ENCODE results near the gene MAFF. TPM values are rescaled to one million over a fixed set of nuclear protein-coding genes. Genes with fewer than 3 reads are reported as not detected.

MAFF gene
- total and polyA plus RNA-seq, 9 of the 15 experiments (the other 6 are each of a cell fraction or from before 2014, with no cell fraction given): 0.51 to 8.0 (median 5.4) TPM

- TF ChIP-seq ZFX (CRISPR knock-in tag; IDR thresholded peaks at IDR 0.05): peak; percentile 28
- no peak for TF ChIP-seq HMG20B (CRISPR knock-in tag; IDR thresholded peaks at IDR 0.05)
- no peak for TF ChIP-seq MED1 (CRISPR knock-in tag; IDR thresholded peaks at IDR 0.05; ENCODE audit: borderline replicate concordance)
- no peak for TF ChIP-seq BRF1 (IDR thresholded peaks at IDR 0.05; ENCODE audit: borderline replicate concordance, extremely low read depth, insufficient read length)
- no peak for TF ChIP-seq NEUROD1 (IDR thresholded peaks at IDR 0.05; ENCODE audit: borderline replicate concordance, low read depth, low read length, partially characterized antibody)
- TF ChIP-seq ZNF766 (CRISPR knock-in tag; conservative IDR thresholded peaks at IDR 0.05): 0 out of 2 replicates have a peak, but pooled peaks have one; percentile 41
These were observed 12.7 kb downstream of the MAFF start (continued) for GRCh38 chr22:38214302-38215056.

GRCh38 chr22:38215156-38216038 lies 13.6 kb downstream of the MAFF start:
- Histone ChIP-seq H3K9ac (ENCODE audit: insufficient read depth in 1 of 2, low read depth in 2 of 2, low read length in 2 of 2) (peak overlapping the region in 1 of 2 experiments; percentile 76; a peak in 1 of 4 replicates), H3K4me1 (replicated peaks in 1 of 2; ENCODE audit: control insufficient read depth in 2 of 2, insufficient read depth in 2 of 2, low read length in 2 of 2) (peaks cover 10 to 31% of the 10 kb centered on the region in 2 experiments; a peak in 4 of 5 replicates), H3K36me3 (ENCODE audit: control insufficient read depth, insufficient read depth, low read length) (peaks cover 2% of the 10 kb centered on the region; the same call in 1 of the 3 replicates), H3K4me3 (no peak overlapping the region), H4K20me1 (replicated peaks; ENCODE audit: control insufficient read depth, insufficient read depth, low read length) (0 out of 2 replicates have a peak, but pooled peaks cover 9% of the 10 kb centered on the region), H3K79me2 (ENCODE audit: control insufficient read depth, insufficient read depth, low read length) (peaks cover 4% of the 10 kb centered on the region; the same call in 1 of the 3 replicates), H3K9me3 (replicated peaks; ENCODE audit: control insufficient read depth, insufficient read depth, low read depth, low read length) (no peaks in the 10 kb centered on the region), H2AFZ (ENCODE audit: low read depth, low read length) (no peak overlapping the region), H3K9me1 (ENCODE audit: control insufficient read depth, insufficient read depth, low read length) (no peaks in the 10 kb centered on the region), H3K27ac (ENCODE audit: extremely low read depth, low read depth, low read length) (no peak overlapping the region), H3K27me3 (ENCODE audit: control insufficient read depth in 2 of 2, insufficient read depth in 2 of 2, low read length in 2 of 2) (no peaks in the 10 kb centered on the region), H3K4me2 (ENCODE audit: insufficient read depth, low read length) (peak overlapping the region; percentile 30; the same call in 1 of the 2 replicates)
- ChIA-PET POLR2A (interaction anchor here (0.6 to 4.9 kb wide), 6 partner anchors 12 to 1859 kb away, joined by 3 to 44 read pairs (median 3); partner anchors contain the start of gene MAFF), CTCF (ENCODE audit: low intra/inter-chr PET ratio) (interaction anchor here (0.6 to 0.7 kb wide), 2 partner anchors 100 to 1226 kb away, joined by 3 read pairs; no protein-coding TSS in a partner anchor)
- no peak for FAIRE-seq
- intact Hi-C loops (cut with micrococcal nuclease) (no loop called here), in situ Hi-C loops (cut with MboI) (no loop called here)
- 77% methylated on average over 8 of the region's 11 CpGs for WGBS (ENCODE audit: insufficient coverage, low coverage, missing lambda C conversion rate)
- TF ChIP-seq CBX8 (IDR thresholded peaks at IDR 0.05; ENCODE audit: borderline replicate concordance, extremely low read depth, low read depth, low read length, poor library complexity, severe bottlenecking): no peak
- TF ChIP-seq SUPT5H (IDR thresholded peaks at IDR 0.05): peak; percentile 22; the same call in 1 of the 2 replicates
- TF ChIP-seq PML (IDR thresholded peaks at IDR 0.05; ENCODE audit: low read length): no peak
- TF ChIP-seq GABPB1 (CRISPR knock-in tag; IDR thresholded peaks at IDR 0.05): no peak
- no peak for DNase-seq (ENCODE audit: extremely low read depth in 1 of 4, low spot score in 3 of 4)
- ATAC-seq: peak; percentile 8; the same call in 2 of the 3 replicates
- no TSS peak for BruUV-seq (replicated peaks)
